NB4 (cell line): Measurements from ENCODE around the gene BCS1L.
A peak's percentile ranks its signal among the peaks of the same experiment; 100 is the strongest.

ENCODE experiments used
- DNase-seq: peaks from one replicate; pipeline ENCODE4 v3.0.0; 2010; ENCODE audit warnings: low read depth
- H3K4me3 ChIP-seq: one replicate; pipeline ENCODE4 v1.5.1; 2011; ENCODE audit warnings: mild to moderate bottlenecking, low read depth, low read length, moderate library complexity
- CTCF ChIP-seq: IDR thresholded peaks from one replicate; pipeline ENCODE4 v1.5.1; 2012; ENCODE audit warnings: low read depth, low read length
- MAX ChIP-seq: IDR thresholded peaks from 2 replicates; pipeline ENCODE4 v1.6.1; 2011; ENCODE audit warnings: low read depth, low read length
- MYC ChIP-seq: IDR thresholded peaks from 2 replicates; pipeline ENCODE4 v1.6.1; 2011; ENCODE audit warnings: low read depth, low read length
- POLR2A ChIP-seq: IDR thresholded peaks from 2 replicates; pipeline ENCODE4 v1.6.1; 2011; ENCODE audit warnings: mild to moderate bottlenecking; ENCODE audit not compliant: insufficient read length; ENCODE audit errors: extremely low read depth

Gene BCS1L, protein sequence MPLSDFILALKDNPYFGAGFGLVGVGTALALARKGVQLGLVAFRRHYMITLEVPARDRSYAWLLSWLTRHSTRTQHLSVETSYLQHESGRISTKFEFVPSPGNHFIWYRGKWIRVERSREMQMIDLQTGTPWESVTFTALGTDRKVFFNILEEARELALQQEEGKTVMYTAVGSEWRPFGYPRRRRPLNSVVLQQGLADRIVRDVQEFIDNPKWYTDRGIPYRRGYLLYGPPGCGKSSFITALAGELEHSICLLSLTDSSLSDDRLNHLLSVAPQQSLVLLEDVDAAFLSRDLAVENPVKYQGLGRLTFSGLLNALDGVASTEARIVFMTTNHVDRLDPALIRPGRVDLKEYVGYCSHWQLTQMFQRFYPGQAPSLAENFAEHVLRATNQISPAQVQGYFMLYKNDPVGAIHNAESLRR

DNA sequence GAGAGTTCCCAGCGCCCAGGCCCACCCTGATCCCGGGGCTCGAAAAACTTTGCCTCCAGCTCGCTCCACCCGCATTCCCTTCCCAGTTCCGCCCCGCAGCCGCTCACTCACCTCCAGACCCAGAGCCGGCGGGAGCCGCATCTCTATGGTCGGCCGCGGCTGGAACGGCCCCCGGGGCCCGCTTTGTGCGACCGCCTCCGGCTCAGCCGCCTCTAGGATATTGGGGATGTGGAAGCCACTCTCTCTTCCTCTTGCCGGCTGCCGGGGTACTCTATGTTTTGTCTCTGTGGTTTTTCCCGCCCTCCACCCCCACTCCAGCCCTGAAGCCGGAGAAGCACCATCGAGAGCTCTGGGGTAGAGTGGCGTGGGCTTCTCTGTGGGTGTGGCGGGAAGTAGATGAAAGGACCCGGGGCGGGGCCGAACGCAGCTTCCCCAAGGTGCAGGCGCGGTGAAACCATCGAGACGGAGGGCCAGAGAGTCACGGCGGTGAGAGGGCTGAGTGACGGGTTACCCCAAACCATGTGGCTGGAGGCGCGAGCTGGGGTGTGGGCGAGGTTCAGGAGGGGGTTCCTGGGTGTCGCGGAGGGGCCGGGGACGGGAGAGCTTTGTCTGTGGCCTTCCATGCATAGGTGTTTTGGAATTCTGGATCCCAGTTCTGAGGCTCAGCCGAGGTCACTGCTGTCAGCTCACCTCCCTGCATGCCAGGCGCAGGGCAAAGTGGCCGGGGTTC is at the start of gene BCS1L, which contains the start of gene ZNF142:
TSS of gene BCS1L (plus strand) at position 426 of the 730 bp plus-strand sequence. CDS start 1,305 bp downstream, outside the sequence.
TSS of gene ZNF142 (minus strand) at position 366 of the 730 bp plus-strand sequence. CDS start 3,194 bp downstream, outside the sequence.
- peak; percentile 74 for TF ChIP-seq POLR2A
- no peak for TF ChIP-seq CTCF
- peak; percentile 94 for TF ChIP-seq MAX
- peak; percentile 97 for TF ChIP-seq MYC
- DNase-seq, result peak; percentile 98
- peak within 1 kb of the TSS; percentile 87 for H3K4me3 ChIP-seq

DNA sequence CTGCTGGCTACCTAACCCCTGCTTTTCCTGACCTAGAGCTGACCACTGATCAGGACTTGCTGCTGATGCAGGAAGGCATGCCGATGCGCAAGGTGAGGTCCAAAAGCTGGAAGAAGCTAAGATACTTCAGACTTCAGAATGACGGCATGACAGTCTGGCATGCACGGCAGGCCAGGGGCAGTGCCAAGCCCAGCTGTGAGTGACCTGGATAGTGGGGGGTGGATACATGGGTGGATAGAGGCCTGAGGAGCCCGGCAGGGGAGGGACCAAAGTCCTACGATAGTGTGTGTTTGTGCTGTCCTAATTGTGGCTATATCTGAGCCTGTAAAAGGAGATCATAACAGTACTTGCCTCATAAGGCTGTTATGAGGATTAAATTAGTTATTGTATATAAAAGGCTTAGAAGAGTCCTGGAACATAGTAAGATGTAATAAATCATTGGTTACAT is 43.6 kb upstream of the BCS1L start:
- no peak for TF ChIP-seq MAX
- no peak for DNase-seq
- no peak overlapping the region for H3K4me3 ChIP-seq

DNA sequence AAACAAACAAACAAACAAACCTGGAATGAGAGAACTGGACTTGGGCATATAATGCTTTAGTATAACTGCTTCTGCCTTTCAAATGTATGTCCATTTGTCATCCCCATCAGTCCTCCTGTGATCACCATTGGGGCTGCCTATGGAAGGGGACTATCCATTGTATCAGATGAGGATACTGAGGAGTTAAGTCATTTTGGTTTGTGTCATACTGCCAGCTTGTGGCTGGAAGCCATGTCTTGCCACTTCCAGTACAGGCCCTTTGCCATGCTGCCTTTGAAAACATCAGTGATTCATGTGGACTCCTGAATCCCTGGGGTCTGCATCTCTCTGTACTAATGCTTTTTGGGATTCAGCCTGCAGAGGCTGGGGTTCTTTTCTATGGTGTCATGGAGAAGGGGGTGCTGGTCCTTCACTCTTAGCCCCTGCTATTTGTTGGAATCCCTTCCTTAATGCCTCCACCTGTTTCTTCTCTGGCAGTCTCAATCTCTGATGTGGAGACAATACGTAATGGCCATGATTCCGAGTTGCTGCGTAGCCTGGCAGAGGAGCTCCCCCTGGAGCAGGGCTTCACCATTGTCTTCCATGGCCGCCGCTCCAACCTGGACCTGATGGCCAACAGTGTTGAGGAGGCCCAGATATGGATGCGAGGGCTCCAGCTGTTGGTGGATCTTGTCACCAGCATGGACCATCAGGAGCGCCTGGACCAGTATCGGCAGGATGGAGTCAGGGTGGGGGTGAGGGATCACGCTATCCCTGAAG is 41.2 kb upstream of the BCS1L start:
- TF ChIP-seq MYC, result no peak
- no peak for TF ChIP-seq MAX
- no peak for TF ChIP-seq POLR2A
- TF ChIP-seq CTCF, result no peak
- peak; percentile 37 for DNase-seq
- no peak overlapping the region for H3K4me3 ChIP-seq

GRCh38 chr2:218621007-218621406 is 38.5 kb upstream of the BCS1L start:
- no peak overlapping the region for H3K4me3 ChIP-seq
- DNase-seq, result no peak
- TF ChIP-seq MYC, result no peak
- TF ChIP-seq POLR2A, result no peak
- TF ChIP-seq MAX, result no peak
- no peak for TF ChIP-seq CTCF

DNA sequence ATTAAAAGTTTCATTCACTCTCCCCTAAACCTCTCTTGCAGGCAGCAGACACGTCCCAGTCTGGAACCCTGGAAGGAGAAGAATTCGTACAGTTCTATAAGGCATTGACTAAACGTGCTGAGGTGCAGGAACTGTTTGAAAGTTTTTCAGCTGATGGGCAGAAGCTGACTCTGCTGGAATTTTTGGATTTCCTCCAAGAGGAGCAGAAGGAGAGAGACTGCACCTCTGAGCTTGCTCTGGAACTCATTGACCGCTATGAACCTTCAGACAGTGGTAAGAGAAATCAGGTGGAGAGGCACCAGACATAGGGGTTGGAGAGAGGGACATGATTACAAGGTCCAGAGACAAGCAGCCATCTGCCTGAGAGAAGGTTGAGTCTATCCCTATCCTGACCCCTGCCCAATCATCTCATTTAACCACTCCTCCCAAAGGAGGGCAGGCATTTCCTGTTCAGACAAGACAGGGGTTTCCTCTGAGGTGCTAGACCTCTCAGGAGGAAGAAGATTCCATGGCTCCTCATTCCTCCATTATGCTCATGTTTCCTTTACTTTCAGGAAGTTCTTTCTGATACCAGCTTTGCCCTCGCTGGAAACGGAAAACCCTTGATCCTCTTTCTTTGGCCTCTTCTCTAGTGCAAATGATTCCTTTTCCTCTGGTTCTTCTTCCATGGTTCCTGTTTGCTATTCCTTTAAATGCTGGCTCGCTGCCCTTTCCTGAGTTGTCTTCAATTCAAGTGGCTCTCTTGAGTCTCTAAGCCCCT is 36.7 kb upstream of the BCS1L start:
- TF ChIP-seq POLR2A (no peak), CTCF (no peak), MAX (no peak), MYC (no peak)
- peak; percentile 27 for DNase-seq
- no peak overlapping the region for H3K4me3 ChIP-seq
